Measurements from ENCODE around the gene DPYSL3. TPM values are rescaled to one million over a fixed set of nuclear protein-coding genes. Genes with fewer than 3 reads are reported as not detected.

The DPYSL3 gene
- total RNA-seq, 1 donor, result 161 TPM

DNA sequence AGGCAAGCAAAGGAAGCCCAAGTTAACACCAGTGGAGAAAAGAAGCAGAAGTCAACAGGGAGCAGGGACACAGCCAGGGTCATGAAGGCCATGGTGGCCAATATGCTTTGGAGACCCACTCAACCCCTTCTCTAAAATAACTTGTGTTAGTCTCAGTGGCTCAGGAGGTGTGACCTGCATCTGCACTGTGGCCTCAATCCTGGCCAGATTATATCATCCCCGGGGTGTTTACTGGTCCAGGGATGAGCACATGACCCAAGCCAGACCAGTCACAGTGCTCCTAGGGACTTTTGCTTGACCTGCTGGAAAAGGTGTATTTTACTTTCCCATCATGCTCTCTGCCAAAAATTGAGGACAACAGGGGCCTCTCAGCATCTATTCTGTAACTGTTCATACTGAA lies 105.2 kb downstream of the DPYSL3 start:
- H3K4me3 ChIP-seq (ENCODE audit: low read depth, low read length), result no peak overlapping the region
- TF ChIP-seq CTCF (IDR thresholded peaks at IDR 0.05; ENCODE audit: insufficient read depth, low read depth, low read length), result no peak
- no peak for DNase-seq (ENCODE audit: low read depth)

GRCh38 chr5:147403651-147404640 lies 105.9 kb downstream of the DPYSL3 start:
- H3K4me3 ChIP-seq (ENCODE audit: low read depth, low read length), result no peak overlapping the region
- no peak for TF ChIP-seq CTCF (IDR thresholded peaks at IDR 0.05; ENCODE audit: insufficient read depth, low read depth, low read length)
- peak; percentile 98 for DNase-seq (ENCODE audit: low read depth)

GRCh38 chr5:147400881-147401280 lies 109.0 kb downstream of the DPYSL3 start:
- DNase-seq (ENCODE audit: low read depth), result peak; percentile 67
- TF ChIP-seq CTCF (IDR thresholded peaks at IDR 0.05; ENCODE audit: insufficient read depth, low read depth, low read length), result peak; percentile 3
- no peak overlapping the region for H3K4me3 ChIP-seq (ENCODE audit: low read depth, low read length)

- H3K4me3 ChIP-seq (ENCODE audit: low read depth, low read length), result no peak overlapping the region
- TF ChIP-seq CTCF (IDR thresholded peaks at IDR 0.05; ENCODE audit: insufficient read depth, low read depth, low read length), result no peak
- peak; percentile 88 for DNase-seq (ENCODE audit: low read depth)
Measured at GRCh38 chr5:147400126-147400809, 109.6 kb downstream of the DPYSL3 start.

DNA sequence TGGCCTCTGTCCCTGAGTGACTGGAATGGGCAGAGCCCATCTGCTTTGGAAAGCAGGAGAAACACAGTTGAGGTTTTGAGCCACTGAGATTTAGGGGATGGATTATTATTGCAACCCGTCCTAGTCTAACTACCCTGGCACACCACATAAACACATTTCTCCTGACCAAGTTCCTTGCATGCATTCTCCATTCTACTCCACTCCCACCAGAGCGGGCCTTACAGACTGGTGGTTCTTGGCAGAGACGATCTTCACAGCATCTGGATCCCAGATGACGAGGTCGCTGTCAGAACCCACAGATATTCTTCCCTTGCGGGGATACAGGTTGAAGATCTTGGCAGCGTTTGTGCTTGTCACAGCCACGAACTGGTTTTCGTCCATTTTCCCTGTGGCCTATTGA lies 111.0 kb downstream of the DPYSL3 start:
- peak; percentile 57 for DNase-seq (ENCODE audit: low read depth)
- no peak for TF ChIP-seq CTCF (IDR thresholded peaks at IDR 0.05; ENCODE audit: insufficient read depth, low read depth, low read length)

GRCh38 chr5:147397616-147398015 lies 112.3 kb downstream of the DPYSL3 start:
- peak; percentile 7 for TF ChIP-seq CTCF (IDR thresholded peaks at IDR 0.05; ENCODE audit: insufficient read depth, low read depth, low read length)
- no peak for DNase-seq (ENCODE audit: low read depth)
- no peak overlapping the region for H3K4me3 ChIP-seq (ENCODE audit: low read depth, low read length)

More for the DNA sequence above, 111.0 kb downstream of the DPYSL3 start:
- H3K4me3 ChIP-seq (ENCODE audit: low read depth, low read length), result no peak overlapping the region
